Measurements from ENCODE around the gene RIT1. TPM values are rescaled to one million over a fixed set of nuclear protein-coding genes. Genes with fewer than 3 reads are reported as not detected.

Gene RIT1
- total RNA-seq, 1 donor from 2014 or later = 49.8 TPM

- FAIRE-seq (no peak), DNase-seq (ENCODE audit: low read depth) (no peak)
- TF ChIP-seq CTCF (IDR thresholded peaks at IDR 0.05; ENCODE audit: insufficient read depth, low read length, severe bottlenecking) = no peak
- Histone ChIP-seq H3K27me3 (ENCODE audit: control insufficient read depth, insufficient read depth, low read length) (no peaks in the 10 kb centered on the region), H3K36me3 (ENCODE audit: control insufficient read depth, insufficient read depth, low read length) (peaks cover 7% of the 10 kb centered on the region), H3K4me3 (ENCODE audit: low read depth, low read length) (no peak overlapping the region)
These were observed 33.3 kb upstream of the RIT1 start for GRCh38 chr1:155944444-155944799.

- Histone ChIP-seq H3K4me3 (ENCODE audit: low read depth, low read length) (no peak overlapping the region), H3K36me3 (ENCODE audit: control insufficient read depth, insufficient read depth, low read length) (peaks cover 3% of the 10 kb centered on the region), H3K27me3 (ENCODE audit: control insufficient read depth, insufficient read depth, low read length) (no peaks in the 10 kb centered on the region)
- no peak for DNase-seq (ENCODE audit: low read depth)
- FAIRE-seq = no peak
- no peak for TF ChIP-seq CTCF (IDR thresholded peaks at IDR 0.05; ENCODE audit: insufficient read depth, low read length, severe bottlenecking)
These were observed 31.5 kb upstream of the RIT1 start for GRCh38 chr1:155942578-155943141.

GRCh38 chr1:155941845-155942531, 30.8 kb upstream of the RIT1 start:
- Histone ChIP-seq H3K4me3 (ENCODE audit: low read depth, low read length) (no peak overlapping the region), H3K36me3 (ENCODE audit: control insufficient read depth, insufficient read depth, low read length) (no peaks in the 10 kb centered on the region), H3K27me3 (ENCODE audit: control insufficient read depth, insufficient read depth, low read length) (no peaks in the 10 kb centered on the region)
- no peak for FAIRE-seq
- TF ChIP-seq CTCF (IDR thresholded peaks at IDR 0.05; ENCODE audit: insufficient read depth, low read length, severe bottlenecking) = no peak
- no peak for DNase-seq (ENCODE audit: low read depth)

- H3K27me3 ChIP-seq (ENCODE audit: control insufficient read depth, insufficient read depth, low read length) = no peaks in the 10 kb centered on the region
- peak; percentile 38 for DNase-seq (ENCODE audit: low read depth)
- FAIRE-seq = no peak
- TF ChIP-seq CTCF (IDR thresholded peaks at IDR 0.05; ENCODE audit: insufficient read depth, low read length, severe bottlenecking) = no peak
- no peaks in the 10 kb centered on the region for H3K36me3 ChIP-seq (ENCODE audit: control insufficient read depth, insufficient read depth, low read length)
- H3K4me3 ChIP-seq (ENCODE audit: low read depth, low read length) = no peak within 1 kb of the TSS
These were observed 30.1 kb upstream of the RIT1 start, which contains the start of gene RXFP4 for GRCh38 chr1:155940993-155941844. TSS of gene RXFP4 (plus strand) at chr1:155941638. CDS start at chr1:155941710, 72 bp downstream.

GRCh38 chr1:155940482-155940992, 29.4 kb upstream of the RIT1 start:
- FAIRE-seq = no peak
- H3K36me3 ChIP-seq (ENCODE audit: control insufficient read depth, insufficient read depth, low read length) = no peaks in the 10 kb centered on the region
- H3K27me3 ChIP-seq (ENCODE audit: control insufficient read depth, insufficient read depth, low read length) = no peaks in the 10 kb centered on the region
- no peak overlapping the region for H3K4me3 ChIP-seq (ENCODE audit: low read depth, low read length)
- DNase-seq (ENCODE audit: low read depth) = peak; percentile 66
- no peak for TF ChIP-seq CTCF (IDR thresholded peaks at IDR 0.05; ENCODE audit: insufficient read depth, low read length, severe bottlenecking)

Data from bronchial epithelial cell (primary cell).